Peyer's patch (tissue), 4 donors: ENCODE results near the gene CD6.

ENCODE experiments used
- CTCF ChIP-seq, 6 experiments: fragments of 450-650 bp in 4 of 6; fragments of 200-600 bp in 2 of 6; sonication (generic) in 1 of 6; IDR thresholded peaks; one replicate each; pipeline ENCODE4 v1.5.1; 2017 to 2019; ENCODE audit warnings: antibody characterized with exemption in 6 of 6, mild to moderate bottlenecking in 3 of 6, moderate library complexity in 1 of 6
- POLR2A ChIP-seq, 2 donors: fragments of 450-650 bp; IDR thresholded peaks; one replicate each; pipeline ENCODE4 v1.5.1; 2017; ENCODE audit warnings: antibody characterized with exemption in 2 of 2, mild to moderate bottlenecking in 2 of 2, moderate library complexity in 2 of 2

- TF ChIP-seq POLR2A (IDR thresholded peaks at IDR 0.05) (no peak), CTCF (IDR thresholded peaks at IDR 0.05) (no peak)
Measured at GRCh38 chr11:60957188-60957587, 14.3 kb upstream of the CD6 start.
